ENCODE measurements around the gene CTNNBL1. TPM values are rescaled to one million over a fixed set of nuclear protein-coding genes. Genes with fewer than 3 reads are reported as not detected.
A peak's percentile ranks its signal among the peaks of the same experiment; 100 is the strongest.

The CTNNBL1 gene
- total and polyA plus RNA-seq, 2 donors (not counting 1 experiment from before 2014, with no cell fraction given) = 31.3 to 39.0 TPM

DNA sequence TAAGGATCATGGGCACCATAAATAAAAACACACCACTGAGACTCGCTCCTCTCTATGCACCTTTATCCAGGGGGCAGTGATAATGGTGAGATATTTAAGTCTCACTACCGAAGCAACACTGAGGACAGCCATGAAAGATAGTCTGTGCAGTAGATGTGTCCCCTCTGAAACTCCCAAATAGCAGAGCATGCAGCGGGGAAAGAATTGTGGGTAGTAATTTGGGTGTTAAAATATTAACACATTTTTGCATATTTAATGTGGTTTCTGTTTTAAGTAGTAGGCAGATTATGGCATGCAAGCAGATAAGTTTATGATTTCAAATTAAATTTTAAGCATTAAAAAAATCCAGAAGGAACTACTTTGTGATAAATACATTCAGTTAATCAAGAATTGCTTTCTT, 82.7 kb downstream of the CTNNBL1 start:
- no peak overlapping the region for H3K4me2 ChIP-seq (ENCODE audit: extremely low read depth, insufficient read depth, low read length)
- no peaks in the 10 kb centered on the region for H3K9me3 ChIP-seq (ENCODE audit: control insufficient read depth, insufficient read depth, low read depth, low read length)
- H2AFZ ChIP-seq (ENCODE audit: low read length) = no peak overlapping the region
- H4K20me1 ChIP-seq (ENCODE audit: control insufficient read depth, extremely low read depth, insufficient read depth, low read length) = no peaks in the 10 kb centered on the region
- no peak for TF ChIP-seq EZH2 (IDR thresholded peaks at IDR 0.05; ENCODE audit: low read length, missing control alignments)
- TF ChIP-seq, protein P1, sequence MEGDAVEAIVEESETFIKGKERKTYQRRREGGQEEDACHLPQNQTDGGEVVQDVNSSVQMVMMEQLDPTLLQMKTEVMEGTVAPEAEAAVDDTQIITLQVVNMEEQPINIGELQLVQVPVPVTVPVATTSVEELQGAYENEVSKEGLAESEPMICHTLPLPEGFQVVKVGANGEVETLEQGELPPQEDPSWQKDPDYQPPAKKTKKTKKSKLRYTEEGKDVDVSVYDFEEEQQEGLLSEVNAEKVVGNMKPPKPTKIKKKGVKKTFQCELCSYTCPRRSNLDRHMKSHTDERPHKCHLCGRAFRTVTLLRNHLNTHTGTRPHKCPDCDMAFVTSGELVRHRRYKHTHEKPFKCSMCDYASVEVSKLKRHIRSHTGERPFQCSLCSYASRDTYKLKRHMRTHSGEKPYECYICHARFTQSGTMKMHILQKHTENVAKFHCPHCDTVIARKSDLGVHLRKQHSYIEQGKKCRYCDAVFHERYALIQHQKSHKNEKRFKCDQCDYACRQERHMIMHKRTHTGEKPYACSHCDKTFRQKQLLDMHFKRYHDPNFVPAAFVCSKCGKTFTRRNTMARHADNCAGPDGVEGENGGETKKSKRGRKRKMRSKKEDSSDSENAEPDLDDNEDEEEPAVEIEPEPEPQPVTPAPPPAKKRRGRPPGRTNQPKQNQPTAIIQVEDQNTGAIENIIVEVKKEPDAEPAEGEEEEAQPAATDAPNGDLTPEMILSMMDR (conservative IDR thresholded peaks at IDR 0.05 in 1 of 2, IDR thresholded peaks at IDR 0.05 in 1 of 2; ENCODE audit: low read depth in 1 of 2, low read length in 2 of 2) = no peak
- no peak overlapping the region for H3K4me3 ChIP-seq (replicated peaks in 1 of 4; ENCODE audit: control extremely low read depth in 1 of 4, insufficient read depth in 1 of 4, low read depth in 3 of 4, low read length in 4 of 4)
- no peak overlapping the region for H3K27ac ChIP-seq (ENCODE audit: insufficient read depth, low read length)
- no peak for DNase-seq (ENCODE audit: low read depth in 2 of 2)
- H3K9ac ChIP-seq (ENCODE audit: insufficient read depth, low read length) = no peak overlapping the region
- H3K27me3 ChIP-seq (ENCODE audit: control insufficient read depth, insufficient read depth, low read length) = no peaks in the 10 kb centered on the region
- no peaks in the 10 kb centered on the region for H3K79me2 ChIP-seq (ENCODE audit: control insufficient read depth, insufficient read depth, low read length)
- H3K4me1 ChIP-seq (ENCODE audit: control insufficient read depth, extremely low read depth, insufficient read depth, low read length) = no peaks in the 10 kb centered on the region
- H3K36me3 ChIP-seq (ENCODE audit: control insufficient read depth, insufficient read depth, low read length) = peaks cover 2% of the 10 kb centered on the region

DNA sequence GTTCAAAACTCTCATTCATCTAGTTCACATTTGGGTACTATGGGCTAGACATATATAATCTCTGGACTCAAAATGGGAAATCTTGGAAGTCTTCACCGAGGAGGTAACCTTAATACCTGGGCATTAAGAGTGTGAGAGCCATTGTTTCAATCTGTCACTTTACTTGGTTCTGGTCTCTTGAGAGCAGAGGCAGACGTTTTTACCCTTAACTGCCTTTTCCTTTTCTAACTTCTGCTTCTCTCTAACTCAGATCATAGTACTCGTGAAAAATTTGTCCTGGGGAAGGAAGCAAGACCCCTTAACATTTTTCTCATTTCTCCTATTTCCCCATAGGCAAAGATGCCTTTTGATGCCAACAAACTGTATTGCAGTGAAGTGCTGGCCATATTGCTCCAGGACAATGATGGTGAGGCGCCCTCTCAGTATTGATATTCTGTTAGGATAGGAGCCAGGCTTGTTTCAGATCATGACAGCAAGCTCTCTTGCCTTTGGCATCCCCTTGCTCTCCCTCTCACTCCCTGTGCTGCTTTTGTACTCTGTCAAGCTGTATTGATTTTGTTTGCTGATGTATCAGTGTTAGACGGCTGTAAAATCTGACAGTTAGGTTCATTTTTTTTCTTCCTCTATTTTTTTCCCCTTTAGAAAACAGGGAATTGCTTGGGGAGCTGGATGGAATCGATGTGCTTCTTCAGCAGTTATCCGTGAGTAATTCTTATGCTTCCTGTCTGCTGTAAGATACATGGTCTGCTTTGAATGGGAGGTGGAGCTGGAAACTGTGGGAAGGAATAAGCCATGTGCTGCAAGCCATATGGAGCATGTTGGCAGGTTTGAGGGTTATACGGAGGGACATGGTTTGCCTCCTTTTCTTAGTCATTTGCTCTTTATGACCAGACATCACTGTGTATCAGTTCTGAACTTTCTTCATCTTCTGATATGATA, 83.5 kb downstream of the CTNNBL1 start:
- H3K27ac ChIP-seq (ENCODE audit: insufficient read depth, low read length) = no peak overlapping the region
- DNase-seq (ENCODE audit: low read depth in 2 of 2) = peak; percentile 17 to 27
- no peaks in the 10 kb centered on the region for H3K9me3 ChIP-seq (ENCODE audit: control insufficient read depth, insufficient read depth, low read depth, low read length)
- no peak overlapping the region for H2AFZ ChIP-seq (ENCODE audit: low read length)
- H3K9ac ChIP-seq (ENCODE audit: insufficient read depth, low read length) = no peak overlapping the region
- no peaks in the 10 kb centered on the region for H4K20me1 ChIP-seq (ENCODE audit: control insufficient read depth, extremely low read depth, insufficient read depth, low read length)
- H3K4me2 ChIP-seq (ENCODE audit: extremely low read depth, insufficient read depth, low read length) = no peak overlapping the region
- H3K36me3 ChIP-seq (ENCODE audit: control insufficient read depth, insufficient read depth, low read length) = peaks cover 2% of the 10 kb centered on the region
- TF ChIP-seq, protein P1 (conservative IDR thresholded peaks at IDR 0.05 in 1 of 2, IDR thresholded peaks at IDR 0.05 in 1 of 2; ENCODE audit: low read depth in 1 of 2, low read length in 2 of 2) = no peak
- no peak for TF ChIP-seq EZH2 (IDR thresholded peaks at IDR 0.05; ENCODE audit: low read length, missing control alignments)
- H3K4me3 ChIP-seq (replicated peaks in 1 of 4; ENCODE audit: control extremely low read depth in 1 of 4, insufficient read depth in 1 of 4, low read depth in 3 of 4, low read length in 4 of 4) = no peak overlapping the region
- no peaks in the 10 kb centered on the region for H3K27me3 ChIP-seq (ENCODE audit: control insufficient read depth, insufficient read depth, low read length)
- no peaks in the 10 kb centered on the region for H3K79me2 ChIP-seq (ENCODE audit: control insufficient read depth, insufficient read depth, low read length)
- no peaks in the 10 kb centered on the region for H3K4me1 ChIP-seq (ENCODE audit: control insufficient read depth, extremely low read depth, insufficient read depth, low read length)

DNA sequence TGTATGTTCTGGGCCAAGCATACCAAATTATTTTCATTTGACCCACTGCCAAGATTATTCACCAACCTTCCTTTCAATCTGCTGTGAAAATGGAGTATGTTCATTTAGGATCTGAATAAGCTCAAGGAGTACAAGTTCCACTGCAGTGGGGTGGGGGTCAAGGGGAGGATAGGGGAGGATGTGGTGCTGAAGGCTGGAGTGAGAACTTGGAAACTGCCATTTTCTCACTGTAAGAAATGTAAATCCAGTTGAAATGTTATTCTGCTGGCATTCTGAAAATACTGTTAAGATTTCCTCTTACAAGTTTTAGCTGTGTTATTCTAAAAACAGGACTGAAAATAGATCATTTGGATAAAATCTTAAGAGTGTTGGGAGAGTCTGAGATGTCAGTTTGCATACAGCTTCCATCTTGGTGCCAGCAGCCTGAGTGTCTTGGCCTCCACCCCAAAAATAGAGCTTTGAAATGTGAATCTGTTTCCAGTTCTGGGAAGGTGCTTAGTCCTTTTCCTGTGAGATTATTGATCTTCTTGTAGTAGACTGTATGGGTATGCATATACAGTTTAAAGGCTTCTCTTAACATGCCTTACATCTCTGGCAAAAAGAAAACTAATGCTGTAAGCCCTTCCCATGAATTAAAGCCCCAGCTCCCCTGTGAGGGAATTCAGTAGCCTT, 84.3 kb downstream of the CTNNBL1 start:
- no peak overlapping the region for H3K9ac ChIP-seq (ENCODE audit: insufficient read depth, low read length)
- no peaks in the 10 kb centered on the region for H4K20me1 ChIP-seq (ENCODE audit: control insufficient read depth, extremely low read depth, insufficient read depth, low read length)
- no peaks in the 10 kb centered on the region for H3K27me3 ChIP-seq (ENCODE audit: control insufficient read depth, insufficient read depth, low read length)
- H3K9me3 ChIP-seq (ENCODE audit: control insufficient read depth, insufficient read depth, low read depth, low read length) = no peaks in the 10 kb centered on the region
- peak in 1 of 2 donors; percentile 1 for DNase-seq (ENCODE audit: low read depth in 2 of 2)
- TF ChIP-seq, protein P1 (conservative IDR thresholded peaks at IDR 0.05 in 1 of 2, IDR thresholded peaks at IDR 0.05 in 1 of 2; ENCODE audit: low read depth in 1 of 2, low read length in 2 of 2) = no peak
- TF ChIP-seq EZH2 (IDR thresholded peaks at IDR 0.05; ENCODE audit: low read length, missing control alignments) = no peak
- no peak overlapping the region for H3K4me2 ChIP-seq (ENCODE audit: extremely low read depth, insufficient read depth, low read length)
- no peaks in the 10 kb centered on the region for H3K4me1 ChIP-seq (ENCODE audit: control insufficient read depth, extremely low read depth, insufficient read depth, low read length)
- H3K36me3 ChIP-seq (ENCODE audit: control insufficient read depth, insufficient read depth, low read length) = peaks cover 2% of the 10 kb centered on the region
- H3K79me2 ChIP-seq (ENCODE audit: control insufficient read depth, insufficient read depth, low read length) = no peaks in the 10 kb centered on the region
- H3K27ac ChIP-seq (ENCODE audit: insufficient read depth, low read length) = no peak overlapping the region
- no peak overlapping the region for H2AFZ ChIP-seq (ENCODE audit: low read length)
- no peak overlapping the region for H3K4me3 ChIP-seq (replicated peaks in 1 of 4; ENCODE audit: control extremely low read depth in 1 of 4, insufficient read depth in 1 of 4, low read depth in 3 of 4, low read length in 4 of 4)
